NCI-H146 treated with DMSO at 0.1 percent for 48 hours (cell line): ENCODE measurements around the gene MAP4K2.

Experiments used
- DNase-seq: peaks from one replicate; lab custom pipeline; 2025; ENCODE audit not compliant: unreplicated experiment; lab: John Stamatoyannopoulos, UW

The MAP4K2 gene

GRCh38 chr11:64755681-64756361 lies 47.2 kb downstream of the MAP4K2 start:
- no peak for DNase-seq

GRCh38 chr11:64754919-64755662 lies 47.9 kb downstream of the MAP4K2 start:
- no peak for DNase-seq

GRCh38 chr11:64754124-64754918 lies 48.7 kb downstream of the MAP4K2 start:
- no peak for DNase-seq

GRCh38 chr11:64753380-64754123 lies 49.5 kb downstream of the MAP4K2 start:
- no peak for DNase-seq

- no peak for DNase-seq
These were observed 50.0 kb downstream of the MAP4K2 start for GRCh38 chr11:64753019-64753379.

- peak; percentile 20 for DNase-seq
These were observed 50.6 kb downstream of the MAP4K2 start for GRCh38 chr11:64752175-64752970.

- DNase-seq: no peak
These were observed 51.4 kb downstream of the MAP4K2 start for GRCh38 chr11:64751580-64751979.

GRCh38 chr11:64751136-64751535 lies 51.9 kb downstream of the MAP4K2 start:
- no peak for DNase-seq

- no peak for DNase-seq
These were observed 52.5 kb downstream of the MAP4K2 start for GRCh38 chr11:64750361-64751054.

GRCh38 chr11:64747961-64748665 lies 54.9 kb downstream of the MAP4K2 start:
- DNase-seq: no peak

GRCh38 chr11:64746486-64746885 lies 56.5 kb downstream of the MAP4K2 start:
- DNase-seq: no peak

GRCh38 chr11:64745521-64746328 lies 57.3 kb downstream of the MAP4K2 start:
- no peak for DNase-seq

- no peak for DNase-seq
These were observed 57.9 kb downstream of the MAP4K2 start for GRCh38 chr11:64745189-64745520.

- no peak for DNase-seq
These were observed 58.3 kb downstream of the MAP4K2 start for GRCh38 chr11:64744544-64745188.

GRCh38 chr11:64743591-64744543 lies 59.1 kb downstream of the MAP4K2 start, which contains the start of gene RASGRP2:
Gene RASGRP2 (minus strand): TSS chr11:64744142. CDS start chr11:64742866, 1,276 bp downstream.
- DNase-seq: no peak

- DNase-seq: no peak
These were observed 60.0 kb downstream of the MAP4K2 start for GRCh38 chr11:64742889-64743590.
